Osteocyte (in vitro differentiated cells): ENCODE measurements around the gene VMP1. TPM values are rescaled to one million over a fixed set of nuclear protein-coding genes. Genes with fewer than 3 reads are reported as not detected.
"Not testable (repeated sequence)": the region's sequence is repeated elsewhere in the genome, so short reads cannot be mapped to it uniquely, and the experiment has no call there.

Experiments used
- DNase-seq: peaks from one replicate; pipeline ENCODE4 v3.0.0; 2021; ENCODE audit warnings: mixed read lengths; ENCODE audit not compliant: unreplicated experiment; ENCODE audit errors: extremely low spot score
- H3K27ac Mint-ChIP-seq: one replicate; pipeline ENCODE4 v1.8.0; 2021; ENCODE audit warnings: mild to moderate bottlenecking, mixed read lengths; ENCODE audit not compliant: unreplicated experiment
- H3K27me3 Mint-ChIP-seq: one replicate; pipeline ENCODE4 v1.8.0; 2021; ENCODE audit warnings: mixed read lengths; ENCODE audit not compliant: unreplicated experiment
- H3K36me3 Mint-ChIP-seq: one replicate; pipeline ENCODE4 v1.8.0; 2021; ENCODE audit warnings: mixed read lengths; ENCODE audit not compliant: unreplicated experiment
- H3K4me1 Mint-ChIP-seq: one replicate; pipeline ENCODE4 v1.8.0; 2021; ENCODE audit warnings: mixed read lengths; ENCODE audit not compliant: unreplicated experiment
- H3K4me3 Mint-ChIP-seq: one replicate; pipeline ENCODE4 v1.8.0; 2021; ENCODE audit warnings: mild to moderate bottlenecking, moderate library complexity, mixed read lengths; ENCODE audit not compliant: unreplicated experiment
- H3K9me3 Mint-ChIP-seq: one replicate; pipeline ENCODE4 v1.8.0; 2021; ENCODE audit warnings: mixed read lengths; ENCODE audit not compliant: unreplicated experiment
- total RNA-seq: library from RNA; stranded (reverse); gene quantifications from 2 replicates; pipeline ENCODE4 v1.2.1, GENCODE V29; 2021
- TF ChIP-seq, protein P1 (sequence below): fragments of 200-600 bp; sonication (generic); IDR thresholded peaks from 2 replicates; pipeline ENCODE4 v1.5.0; 2021; ENCODE audit warnings: antibody characterized with exemption, mild to moderate bottlenecking, moderate library complexity

Gene VMP1
- total RNA-seq, 1 donor from 2014 or later = 468 TPM

DNA sequence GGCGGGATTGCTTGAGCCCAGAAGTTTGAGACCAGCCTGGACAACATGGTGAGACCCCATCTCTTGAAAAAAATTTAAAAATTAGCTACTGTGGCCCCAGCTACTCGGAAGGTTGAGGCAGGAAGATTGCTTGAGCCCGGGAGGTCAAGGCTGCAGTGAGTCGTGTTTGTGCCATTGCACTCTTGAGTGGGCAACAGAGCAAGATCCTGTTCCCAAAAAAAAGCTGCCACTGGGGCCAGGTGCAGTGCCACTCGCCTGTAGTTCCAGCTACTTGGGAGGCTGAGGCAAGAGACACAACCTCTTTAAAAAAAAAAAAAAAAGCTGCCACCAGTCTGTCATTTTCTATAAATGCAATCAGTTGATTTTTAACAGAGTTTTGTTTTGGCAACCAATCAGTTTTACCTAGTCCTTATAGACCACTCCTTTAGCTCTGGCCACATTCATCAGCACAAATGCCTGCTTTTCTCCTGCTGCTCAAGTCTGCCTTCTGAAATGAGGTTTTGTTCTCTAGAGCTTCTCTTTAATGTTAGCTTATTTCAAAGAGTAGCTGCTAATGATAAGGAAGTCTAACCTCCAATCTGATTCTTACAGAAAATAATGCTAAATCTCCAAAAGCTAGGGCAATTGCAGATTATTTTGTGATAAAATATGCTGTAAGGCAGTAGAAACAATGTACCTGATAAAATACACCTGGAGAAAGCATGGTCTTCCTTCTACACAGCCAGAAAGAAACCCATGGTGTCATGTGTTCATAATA, 120.4 kb downstream of the VMP1 start:
- Mint-ChIP-seq H3K27me3 (no peaks in the 10 kb centered on the region), H3K4me3 (no peak overlapping the region), H3K36me3 (peaks cover 2% of the 10 kb centered on the region), H3K9me3 (no peaks in the 10 kb centered on the region), H3K4me1 (peaks cover 70% of the 10 kb centered on the region), H3K27ac (peak overlapping the region; percentile 88)
- TF ChIP-seq, protein P1, sequence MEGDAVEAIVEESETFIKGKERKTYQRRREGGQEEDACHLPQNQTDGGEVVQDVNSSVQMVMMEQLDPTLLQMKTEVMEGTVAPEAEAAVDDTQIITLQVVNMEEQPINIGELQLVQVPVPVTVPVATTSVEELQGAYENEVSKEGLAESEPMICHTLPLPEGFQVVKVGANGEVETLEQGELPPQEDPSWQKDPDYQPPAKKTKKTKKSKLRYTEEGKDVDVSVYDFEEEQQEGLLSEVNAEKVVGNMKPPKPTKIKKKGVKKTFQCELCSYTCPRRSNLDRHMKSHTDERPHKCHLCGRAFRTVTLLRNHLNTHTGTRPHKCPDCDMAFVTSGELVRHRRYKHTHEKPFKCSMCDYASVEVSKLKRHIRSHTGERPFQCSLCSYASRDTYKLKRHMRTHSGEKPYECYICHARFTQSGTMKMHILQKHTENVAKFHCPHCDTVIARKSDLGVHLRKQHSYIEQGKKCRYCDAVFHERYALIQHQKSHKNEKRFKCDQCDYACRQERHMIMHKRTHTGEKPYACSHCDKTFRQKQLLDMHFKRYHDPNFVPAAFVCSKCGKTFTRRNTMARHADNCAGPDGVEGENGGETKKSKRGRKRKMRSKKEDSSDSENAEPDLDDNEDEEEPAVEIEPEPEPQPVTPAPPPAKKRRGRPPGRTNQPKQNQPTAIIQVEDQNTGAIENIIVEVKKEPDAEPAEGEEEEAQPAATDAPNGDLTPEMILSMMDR = no peak
- no peak for DNase-seq

DNA sequence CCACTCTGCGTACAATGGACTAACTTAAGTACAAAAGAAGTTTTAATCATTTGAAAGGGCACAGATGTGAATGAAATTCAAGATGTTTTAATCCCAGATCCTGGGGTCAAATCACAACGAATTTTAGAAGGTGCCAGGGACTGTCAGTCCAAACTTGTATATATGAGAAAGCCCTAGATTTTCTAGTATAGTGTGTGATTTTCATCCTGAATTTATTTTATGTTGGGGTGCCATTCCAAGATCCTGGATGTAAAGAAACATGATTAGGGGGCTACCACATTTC, 121.0 kb downstream of the VMP1 start:
- H3K4me3 Mint-ChIP-seq = no peak overlapping the region
- TF ChIP-seq, protein P1 = no peak
- H3K27ac Mint-ChIP-seq = peak overlapping the region; percentile 88
- peaks cover 2% of the 10 kb centered on the region for H3K36me3 Mint-ChIP-seq
- DNase-seq = no peak
- peaks cover 74% of the 10 kb centered on the region for H3K4me1 Mint-ChIP-seq
- H3K9me3 Mint-ChIP-seq = no peaks in the 10 kb centered on the region
- H3K27me3 Mint-ChIP-seq = no peaks in the 10 kb centered on the region

DNA sequence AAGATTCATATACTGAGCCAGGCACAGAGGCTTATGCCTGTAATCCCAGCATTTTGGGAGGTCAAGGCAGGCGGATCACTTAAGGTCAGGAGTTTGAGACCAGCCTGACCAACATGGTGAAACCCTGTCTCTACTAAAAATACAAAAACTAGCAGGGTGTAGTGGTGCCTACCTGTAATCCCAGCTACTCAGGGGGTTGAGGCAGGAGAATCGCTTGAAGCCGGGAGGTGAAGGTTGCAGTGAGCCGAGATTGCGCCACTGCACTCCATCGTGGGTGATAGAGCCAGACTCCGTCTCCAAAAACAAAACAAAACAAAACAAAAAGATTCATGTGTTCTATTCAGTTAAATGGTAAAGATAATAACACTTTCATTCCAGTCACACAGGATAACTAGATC, 121.4 kb downstream of the VMP1 start:
- H3K9me3 Mint-ChIP-seq, H3K36me3 Mint-ChIP-seq, DNase-seq, H3K27me3 Mint-ChIP-seq: not testable (repeated sequence)
- Mint-ChIP-seq H3K4me1 (peaks cover 75% of the 10 kb centered on the region), H3K27ac (peak overlapping the region; percentile 88), H3K4me3 (peak overlapping the region; percentile 2)

DNA sequence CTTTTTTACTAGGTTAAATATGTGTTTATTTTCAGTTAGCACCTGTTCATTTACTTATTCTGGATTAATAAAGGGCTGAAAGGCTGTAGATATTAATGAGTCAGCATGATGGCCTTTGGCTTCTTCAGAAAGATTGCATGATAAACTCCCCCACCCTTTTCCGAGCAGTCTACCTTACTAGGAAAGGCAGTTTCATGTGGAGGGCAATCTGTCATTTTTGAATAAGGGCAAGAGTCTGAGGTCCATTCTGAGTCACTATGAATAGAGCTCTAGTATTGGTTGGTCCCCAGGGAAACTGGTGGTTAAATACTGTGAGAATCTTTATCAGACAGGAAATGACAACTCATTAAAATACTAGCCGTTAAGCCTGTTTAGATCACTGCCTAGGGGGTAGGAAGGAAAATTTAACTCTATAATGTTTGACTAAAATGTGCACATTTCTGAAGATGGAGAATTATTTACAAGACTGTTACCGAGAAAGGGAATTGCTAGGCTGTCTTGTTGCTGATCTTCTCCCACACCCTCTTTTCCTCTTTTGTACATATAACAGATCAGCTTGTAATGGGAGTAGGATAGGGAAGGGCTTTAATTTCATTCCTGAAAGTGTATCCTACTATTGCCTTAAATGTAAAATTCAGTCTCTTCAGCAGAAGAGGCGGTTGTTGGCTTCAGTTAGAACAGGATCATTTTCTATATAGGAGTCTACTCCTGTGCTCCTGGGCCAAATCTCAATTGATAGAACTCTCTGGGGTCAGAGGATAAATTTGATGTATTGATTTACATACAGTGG, 122.0 kb downstream of the VMP1 start:
- no peaks in the 10 kb centered on the region for H3K27me3 Mint-ChIP-seq
- peak overlapping the region; percentile 59 for H3K4me3 Mint-ChIP-seq
- H3K4me1 Mint-ChIP-seq = peaks cover 76% of the 10 kb centered on the region
- no peaks in the 10 kb centered on the region for H3K9me3 Mint-ChIP-seq
- TF ChIP-seq, protein P1 = no peak
- no peak for DNase-seq
- H3K36me3 Mint-ChIP-seq = peaks cover 1% of the 10 kb centered on the region
- peak overlapping the region; percentile 88 for H3K27ac Mint-ChIP-seq

DNA sequence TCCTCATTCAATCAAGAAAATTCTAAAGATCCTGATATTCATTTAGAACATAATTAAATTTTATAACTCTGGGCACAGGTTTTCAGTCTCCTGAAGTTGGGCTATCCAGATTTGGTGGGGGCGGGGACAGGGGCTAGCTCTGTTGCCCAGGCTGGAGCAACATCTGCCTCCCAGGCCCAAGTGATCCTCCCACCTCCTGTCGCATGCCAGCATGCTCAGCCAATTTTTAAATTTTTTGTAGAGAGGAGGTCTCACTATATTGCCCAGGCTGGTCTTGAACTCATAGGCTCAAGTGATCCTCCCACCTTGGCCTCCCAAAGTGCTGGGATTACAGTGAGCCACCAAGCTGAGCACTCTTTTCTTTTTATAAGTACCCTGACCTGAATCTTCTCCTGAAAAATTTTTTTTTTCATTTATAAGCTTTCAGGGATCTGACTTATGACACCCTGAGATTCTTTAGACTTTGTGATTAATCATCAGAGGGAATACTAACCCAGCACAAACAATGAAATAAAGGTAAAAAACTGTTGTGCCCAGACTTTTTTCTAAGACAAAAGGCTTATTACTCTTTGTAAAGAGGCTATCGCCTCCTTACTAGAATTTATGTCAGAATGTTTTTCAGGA, 122.7 kb downstream of the VMP1 start:
- no peak for DNase-seq
- H3K27ac Mint-ChIP-seq = peak overlapping the region; percentile 88
- H3K36me3 Mint-ChIP-seq = peaks cover 1% of the 10 kb centered on the region
- H3K4me3 Mint-ChIP-seq = peak overlapping the region; percentile 59
- TF ChIP-seq, protein P1 = no peak
- H3K27me3 Mint-ChIP-seq = no peaks in the 10 kb centered on the region
- H3K9me3 Mint-ChIP-seq = no peaks in the 10 kb centered on the region
- H3K4me1 Mint-ChIP-seq = peaks cover 74% of the 10 kb centered on the region
